GM21381 (cell line): ENCODE results near the gene RINL.

Source experiments
- ATAC-seq: cut with Tn5 transposase; IDR thresholded peaks from one replicate; pipeline ENCODE4 v1.9.1; 2021; ENCODE audit warnings: mild to moderate bottlenecking, moderate library complexity; ENCODE audit not compliant: unreplicated experiment

RINL gene

GRCh38 chr19:38850436-38850975 lies 27.6 kb downstream of the RINL start:
- peak; percentile 61 for ATAC-seq

- ATAC-seq = peak; percentile 48
These were observed 28.1 kb downstream of the RINL start, which contains the start of gene HNRNPL for GRCh38 chr19:38849860-38850435. Gene HNRNPL, minus strand, starts transcription at chr19:38849986. Its CDS starts 20 bp downstream, at chr19:38849966.

GRCh38 chr19:38849147-38849859 lies 28.8 kb downstream of the RINL start:
- peak; percentile 30 for ATAC-seq

- ATAC-seq = no peak
These were observed 29.6 kb downstream of the RINL start for GRCh38 chr19:38848299-38849146.

- no peak for ATAC-seq
These were observed 32.0 kb downstream of the RINL start for GRCh38 chr19:38846097-38846496.

GRCh38 chr19:38845374-38846024 lies 32.6 kb downstream of the RINL start:
- no peak for ATAC-seq

GRCh38 chr19:38844093-38844686 lies 33.9 kb downstream of the RINL start:
- ATAC-seq = no peak

- no peak for ATAC-seq
These were observed 34.8 kb downstream of the RINL start for GRCh38 chr19:38843175-38843758.

- no peak for ATAC-seq
These were observed 35.5 kb downstream of the RINL start for GRCh38 chr19:38842439-38843174.

GRCh38 chr19:38841787-38842438 lies 36.2 kb downstream of the RINL start:
- ATAC-seq = no peak

GRCh38 chr19:38841180-38841766 lies 36.8 kb downstream of the RINL start:
- no peak for ATAC-seq

- ATAC-seq = no peak
These were observed 37.5 kb downstream of the RINL start for GRCh38 chr19:38840583-38840968.

- no peak for ATAC-seq
These were observed 38.1 kb downstream of the RINL start for GRCh38 chr19:38839816-38840582.

- no peak for ATAC-seq
These were observed 38.9 kb downstream of the RINL start for GRCh38 chr19:38838986-38839761.

GRCh38 chr19:38838208-38838985 lies 39.7 kb downstream of the RINL start:
- ATAC-seq = no peak

- ATAC-seq = no peak
These were observed 40.4 kb downstream of the RINL start for GRCh38 chr19:38837656-38838121.
